IMR-90 (cell line): ENCODE data around the gene PFAS. TPM values are rescaled to one million over a fixed set of nuclear protein-coding genes. Genes with fewer than 3 reads are reported as not detected.

Source experiments
- ATAC-seq: fragments of 200-7000 bp; cut with Tn5 transposase; 2 replicates; pipeline ENCODE4 v1.9.1; 2020; ENCODE audit warnings: low read depth, mild to moderate bottlenecking, moderate library complexity
- BruUV-seq: library from RNA; stranded (reverse); fragments of 400-500 nt; replicated peaks from 2 replicates; lab custom pipeline; 2021; lab: Mats Ljungman, UMichigan
- CTCF ChIA-PET: fragments of 300-600 bp; formaldehyde crosslinking; extraction: SDS; loops from one replicate; lab custom pipeline; 2021; ENCODE audit warnings: antibody characterized with exemption; lab: Yijun Ruan, JAX
- POLR2A ChIA-PET: fragments of 300-600 bp; sonication (Branson Sonifier 250); formaldehyde crosslinking; loops from one replicate; lab custom pipeline; 2022; ENCODE audit warnings: antibody characterized with exemption; ENCODE audit not compliant: unreplicated experiment; lab: Charles Lee
- DNase-seq: peaks from one replicate; pipeline ENCODE4 v3.0.0; 2013
- H2AFZ ChIP-seq: replicated peaks from 2 replicates; pipeline ENCODE3; 2013; ENCODE audit warnings: low read length, mild to moderate bottlenecking; ENCODE audit not compliant: poor library complexity
- H2AK5ac ChIP-seq: 2 replicates; pipeline ENCODE4 v1.6.1; 2013; ENCODE audit warnings: low read depth, low read length, inconsistent platforms
- H2AK9ac ChIP-seq: replicated peaks from 2 replicates; pipeline ENCODE3; 2013; ENCODE audit warnings: mild to moderate bottlenecking, low read depth, low read length, moderate library complexity; ENCODE audit not compliant: poor library complexity
- H2BK120ac ChIP-seq: 2 replicates; pipeline ENCODE4 v1.6.1; 2013; ENCODE audit warnings: low read depth, low read length, inconsistent platforms
- H2BK15ac ChIP-seq: 3 replicates; pipeline ENCODE4 v1.6.1; 2013; ENCODE audit warnings: low read depth, low read length, inconsistent platforms
- H2BK20ac ChIP-seq: 2 replicates; pipeline ENCODE4 v1.6.1; 2013; ENCODE audit warnings: low read depth, mild to moderate bottlenecking, inconsistent platforms, low read length, moderate library complexity
- H2BK5ac ChIP-seq: 2 replicates; pipeline ENCODE4 v1.6.1; 2013; ENCODE audit warnings: mild to moderate bottlenecking, low read depth, low read length, inconsistent platforms; ENCODE audit not compliant: poor library complexity, severe bottlenecking
- H3K14ac ChIP-seq: replicated peaks from 2 replicates; pipeline ENCODE4 v1.6.1; 2013; ENCODE audit warnings: low read depth, low read length, inconsistent platforms
- H3K18ac ChIP-seq: 2 replicates; pipeline ENCODE4 v1.6.1; 2013; ENCODE audit warnings: low read depth, low read length, control low read depth
- H3K23ac ChIP-seq: 2 replicates; pipeline ENCODE4 v1.6.1; 2013; ENCODE audit warnings: low read depth, low read length, inconsistent platforms
- H3K27ac ChIP-seq: 2 replicates; pipeline ENCODE4 v1.5.1; 2013; ENCODE audit warnings: mild to moderate bottlenecking, control low read depth, low read length; ENCODE audit not compliant: insufficient read depth
- H3K27me3 ChIP-seq: 2 replicates; pipeline ENCODE4 v1.6.1; 2013; ENCODE audit warnings: low read length; ENCODE audit not compliant: control insufficient read depth, insufficient read depth
- H3K36me3 ChIP-seq: 2 replicates; pipeline ENCODE4 v1.6.1; 2013; ENCODE audit warnings: low read length, mixed read lengths; ENCODE audit not compliant: control insufficient read depth, insufficient read depth
- H3K4ac ChIP-seq: 2 replicates; pipeline ENCODE4 v1.6.1; 2013; ENCODE audit warnings: low read depth, low read length, inconsistent platforms
- H3K4me1 ChIP-seq: 2 replicates; pipeline ENCODE4 v1.6.1; 2013; ENCODE audit warnings: low read length, mixed read lengths; ENCODE audit not compliant: control insufficient read depth, insufficient read depth
- H3K4me2 ChIP-seq: 2 replicates; pipeline ENCODE4 v1.6.1; 2013; ENCODE audit warnings: low read depth, mild to moderate bottlenecking, control low read depth, low read length, moderate library complexity
- H3K4me3 ChIP-seq: 2 replicates; pipeline ENCODE4 v1.5.1; 2013; ENCODE audit warnings: low read depth, mild to moderate bottlenecking, control low read depth, low read length, moderate library complexity; ENCODE audit not compliant: insufficient read depth
- H3K56ac ChIP-seq: 2 replicates; pipeline ENCODE4 v1.6.1; 2013; ENCODE audit warnings: low read length, inconsistent platforms; ENCODE audit not compliant: insufficient read depth; ENCODE audit errors: extremely low read depth
- H3K79me1 ChIP-seq, 2 experiments: 2 replicates each; pipeline ENCODE4 v1.6.1; 2013; ENCODE audit warnings: low read length in 2 of 2, inconsistent platforms in 1 of 2, low read depth in 1 of 2
- H3K9ac ChIP-seq: 2 replicates; pipeline ENCODE4 v1.6.1; 2013; ENCODE audit warnings: low read depth, low read length, control low read depth
- H3K9me1 ChIP-seq: 2 replicates; pipeline ENCODE4 v1.6.1; 2013; ENCODE audit warnings: low read length, inconsistent platforms; ENCODE audit not compliant: insufficient read depth
- H3K9me3 ChIP-seq: 2 replicates; pipeline ENCODE4 v1.6.1; 2013; ENCODE audit warnings: low read length; ENCODE audit not compliant: control insufficient read depth, insufficient read depth
- H4K20me1 ChIP-seq: 2 replicates; pipeline ENCODE4 v1.6.1; 2013; ENCODE audit warnings: low read length, inconsistent platforms; ENCODE audit not compliant: insufficient read depth
- H4K5ac ChIP-seq: 2 replicates; pipeline ENCODE4 v1.6.1; 2013; ENCODE audit warnings: mild to moderate bottlenecking, low read depth, low read length, control low read depth
- H4K8ac ChIP-seq, 2 experiments: 2 replicates each; pipeline ENCODE4 v1.6.1; 2013; ENCODE audit warnings: low read depth in 2 of 2, low read length in 2 of 2, control low read depth in 1 of 2, inconsistent platforms in 1 of 2
- H4K91ac ChIP-seq: 2 replicates; pipeline ENCODE4 v1.6.1; 2013; ENCODE audit warnings: low read depth, low read length, inconsistent platforms; ENCODE audit not compliant: insufficient read depth
- BHLHE40 ChIP-seq: fragments of 150-350 bp; IDR thresholded peaks from 2 replicates; pipeline ENCODE4 v1.6.1; 2016; ENCODE audit warnings: mild to moderate bottlenecking, low read depth, low read length
- CHD1 ChIP-seq: IDR thresholded peaks from 2 replicates; pipeline ENCODE4 v1.6.1; 2012; ENCODE audit warnings: low read depth, low read length, improper control_type of control experiment
- CTCF ChIP-seq: conservative IDR thresholded peaks from 2 replicates; pipeline ENCODE4 v1.5.1; 2012; ENCODE audit warnings: mild to moderate bottlenecking, low read depth, low read length, improper control_type of control experiment
- ELK1 ChIP-seq: fragments of 150-350 bp; IDR thresholded peaks from 2 replicates; pipeline ENCODE4 v1.6.1; 2016; ENCODE audit warnings: low read depth, mild to moderate bottlenecking, low read length, moderate library complexity, borderline replicate concordance
- FOS ChIP-seq: fragments of 150-350 bp; IDR thresholded peaks from 2 replicates; pipeline ENCODE4 v1.6.1; 2016; ENCODE audit warnings: low read depth, low read length
- MAFK ChIP-seq: IDR thresholded peaks from 2 replicates; pipeline ENCODE4 v1.6.1; 2012; ENCODE audit warnings: low read depth, low read length, improper control_type of control experiment
- MAZ ChIP-seq: IDR thresholded peaks from 2 replicates; pipeline ENCODE4 v1.6.1; 2012; ENCODE audit warnings: low read depth, mild to moderate bottlenecking, low read length, improper control_type of control experiment, moderate library complexity, borderline replicate concordance
- MXI1 ChIP-seq: IDR thresholded peaks from 2 replicates; pipeline ENCODE4 v1.6.1; 2012; ENCODE audit warnings: low read depth, mild to moderate bottlenecking, low read length, moderate library complexity, borderline replicate concordance
- POLR2A ChIP-seq: IDR thresholded peaks from 2 replicates; pipeline ENCODE4 v1.6.1; 2012; ENCODE audit warnings: mild to moderate bottlenecking, low read depth, low read length
- RAD21 ChIP-seq: IDR thresholded peaks from 2 replicates; pipeline ENCODE4 v1.6.1; 2012; ENCODE audit warnings: low read length, improper control_type of control experiment
- RCOR1 ChIP-seq: IDR thresholded peaks from 2 replicates; pipeline ENCODE4 v1.6.1; 2012; ENCODE audit warnings: mild to moderate bottlenecking, low read length, improper control_type of control experiment; ENCODE audit not compliant: insufficient replicate concordance
- RFX5 ChIP-seq: IDR thresholded peaks from 2 replicates; pipeline ENCODE4 v1.8.0; 2012; ENCODE audit warnings: low read depth, mild to moderate bottlenecking, low read length, moderate library complexity
- SMC3 ChIP-seq: fragments of 150-350 bp; IDR thresholded peaks from 2 replicates; pipeline ENCODE4 v1.6.1; 2016; ENCODE audit warnings: low read depth, mild to moderate bottlenecking, antibody characterized with exemption, low read length, moderate library complexity
- USF2 ChIP-seq: fragments of 150-350 bp; IDR thresholded peaks from 2 replicates; pipeline ENCODE4 v1.6.1; 2017; ENCODE audit warnings: mild to moderate bottlenecking, antibody characterized with exemption, low read length, low read depth
- WGBS, 2 experiments: methylation state at CpG; one replicate each; pipeline versions ENCODE4 v1.1.5 to v1.1.7; 2013; ENCODE audit warnings: missing lambda C conversion rate in 2 of 2; ENCODE audit not compliant: insufficient read length in 1 of 2; ENCODE audit errors: extremely low coverage in 2 of 2; 5-methylcytosine and 5-hydroxymethylcytosine counted together
- dilution Hi-C: fragments of 300-500 bp; cut with HindIII; formaldehyde crosslinking; loops from one replicate; pipeline ENCODE4 v1.14.3; 2018; ENCODE audit warnings: low sequenced_read_pairs; ENCODE audit not compliant: unreplicated experiment
- in situ Hi-C: fragments of 300-500 bp; cut with MboI; formaldehyde crosslinking; loops from 3 replicates; pipeline ENCODE4 v1.14.3; 2019; ENCODE audit warnings: low sequenced_read_pairs, inconsistent platforms, mixed read lengths
- intact Hi-C: fragments of 100-400 bp; cut with micrococcal nuclease; formaldehyde crosslinking; loops from 2 replicates; pipeline ENCODE4 v1.10.0; 2022
- polyA plus RNA-seq, 3 experiments: library from polyadenylated mRNA; depleted of rRNA; stranded (reverse); fragments of >200 nt; gene quantifications; 2 replicates each; pipeline ENCODE4 v1.2.3, GENCODE V29; 2012; ENCODE audit warnings: low replicate concordance in 1 of 3
- total RNA-seq: library from RNA; depleted of rRNA; stranded (reverse); fragments of >200 nt; gene quantifications from 2 replicates; pipeline ENCODE4 v1.2.3, GENCODE V29; 2012

The PFAS gene
- total and polyA plus RNA-seq, 2 of the 4 experiments (the other 2 are of a cell fraction): 20.7 to 26.2 TPM

- Histone ChIP-seq H3K4me1 (no peaks in the 10 kb centered on the region; the same call in 1 of the 2 replicates), H3K9me1 (0 out of 2 replicates have a peak, but pooled peaks cover 4% of the 10 kb centered on the region), H3K18ac (no peak overlapping the region), H2BK20ac (no peak overlapping the region), H3K9ac (no peak overlapping the region), H3K4ac (no peak overlapping the region), H3K4me2 (no peak overlapping the region), H2BK5ac (no peak overlapping the region), H3K27me3 (no peaks in the 10 kb centered on the region), H4K5ac (no peak overlapping the region), H3K4me3 (no peak overlapping the region), H3K14ac (no peak overlapping the region), H3K56ac (no peak overlapping the region), H3K27ac (no peak overlapping the region), H2AFZ (no peak overlapping the region), H4K20me1 (no peaks in the 10 kb centered on the region), H2AK5ac (no peak overlapping the region), H3K9me3 (no peaks in the 10 kb centered on the region), H3K36me3 (peaks cover 30% of the 10 kb centered on the region), H4K91ac (no peak overlapping the region), H2BK15ac (no peak overlapping the region), H3K79me1 (peaks cover 13 to 21% of the 10 kb centered on the region in 2 experiments), H2AK9ac (peak overlapping the region; percentile 13), H4K8ac (no peak overlapping the region), H3K23ac (no peak overlapping the region), H2BK120ac (no peak overlapping the region)
- ATAC-seq (no peak), DNase-seq (no peak)
- POLR2A ChIA-PET: no interaction called here
- TF ChIP-seq BHLHE40: no peak
- no peak for TF ChIP-seq RCOR1
- TF ChIP-seq ELK1: no peak
- TF ChIP-seq RAD21: no peak
- no peak for TF ChIP-seq POLR2A
- TF ChIP-seq SMC3: no peak
- TF ChIP-seq RFX5: no peak
- TF ChIP-seq USF2: no peak
- TF ChIP-seq CTCF: no peak
- no peak for TF ChIP-seq CHD1
- TF ChIP-seq FOS: no peak
- no peak for TF ChIP-seq MAZ
- TF ChIP-seq MAFK: no peak
- no peak for TF ChIP-seq MXI1
- intact Hi-C loops: no loop called here
- WGBS, 2 experiments: no CpG with 5 or more reads among the region's 11 CpGs
- no TSS peak for BruUV-seq
- in situ Hi-C loops: no loop called here
- dilution Hi-C loops: no loop called here
- CTCF ChIA-PET: no interaction called here
These were observed 5.8 kb downstream of the PFAS start for GRCh38 chr17:8254881-8255280.
